ENCODE measurements around the gene LAMC2. TPM values are rescaled to one million over a fixed set of nuclear protein-coding genes. Genes with fewer than 3 reads are reported as not detected.
A peak's percentile ranks its signal among the peaks of the same experiment; 100 is the strongest.

LAMC2 gene
- total RNA-seq, 1 donor = 3.3 TPM

- H3K27me3 ChIP-seq (ENCODE audit: insufficient read depth, low read length) = no peaks in the 10 kb centered on the region
- no peaks in the 10 kb centered on the region for H3K79me2 ChIP-seq (ENCODE audit: insufficient read depth, low read length)
- no peak overlapping the region for H3K27ac ChIP-seq (ENCODE audit: low read depth, low read length)
- no peak for TF ChIP-seq CTCF (IDR thresholded peaks at IDR 0.05; ENCODE audit: extremely low read depth, low read depth, low read length)
- H3K36me3 ChIP-seq (ENCODE audit: insufficient read depth, low read length) = no peaks in the 10 kb centered on the region
- H3K9me3 ChIP-seq (ENCODE audit: low read depth, low read length) = no peaks in the 10 kb centered on the region
- no peak overlapping the region for H3K4me3 ChIP-seq (ENCODE audit: insufficient read depth, low read length)
- no peaks in the 10 kb centered on the region for H4K20me1 ChIP-seq (ENCODE audit: insufficient read depth, low read length)
- no peaks in the 10 kb centered on the region for H3K4me1 ChIP-seq (ENCODE audit: insufficient read depth, low read length)
- no peak overlapping the region for H3K4me2 ChIP-seq (ENCODE audit: insufficient read depth, low read length)
- H2AFZ ChIP-seq (ENCODE audit: low read length) = no peak overlapping the region
- no peak for DNase-seq (ENCODE audit: insufficient read length, low spot score, missing footprints)
Observed at GRCh38 chr1:183226963-183227362, 40.9 kb downstream of the LAMC2 start.

DNA sequence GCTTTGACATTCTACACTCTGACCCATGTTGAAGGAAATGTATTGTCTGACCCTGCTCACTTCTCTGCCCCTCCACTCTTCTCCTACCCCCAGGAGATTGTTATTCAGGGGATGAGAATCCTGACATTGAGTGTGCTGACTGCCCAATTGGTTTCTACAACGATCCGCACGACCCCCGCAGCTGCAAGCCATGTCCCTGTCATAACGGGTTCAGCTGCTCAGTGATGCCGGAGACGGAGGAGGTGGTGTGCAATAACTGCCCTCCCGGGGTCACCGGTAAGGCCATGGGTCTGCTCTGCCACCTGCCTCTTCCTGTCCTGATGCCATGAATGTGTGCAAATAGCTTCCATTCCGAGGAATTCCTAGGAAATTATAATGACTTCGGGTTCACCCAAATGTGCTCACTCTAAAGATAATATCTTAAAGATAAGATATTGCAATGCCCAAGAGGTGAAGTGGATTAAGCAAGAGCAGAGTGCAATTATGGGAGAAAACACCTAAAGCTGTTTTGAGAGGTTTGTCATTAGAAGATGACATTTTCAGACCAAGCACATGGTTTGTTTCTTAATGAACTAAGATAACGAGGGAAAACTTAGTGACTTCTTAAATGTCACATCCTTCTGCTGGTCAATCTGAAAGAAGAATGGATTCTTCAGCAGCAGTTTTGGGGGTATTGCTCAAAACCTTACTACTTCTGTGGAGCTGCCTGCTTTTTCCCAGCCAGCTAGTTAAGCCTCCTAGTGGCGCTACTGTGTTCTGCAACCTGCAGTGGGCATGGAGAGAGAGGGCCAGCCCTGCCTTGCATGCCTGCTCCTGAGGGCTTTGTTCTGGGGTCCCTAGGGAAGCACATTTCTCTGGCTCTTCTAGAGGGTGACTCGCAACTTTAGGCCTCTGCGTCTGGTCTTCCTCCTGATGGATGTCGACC lies 41.6 kb downstream of the LAMC2 start:
- peak; percentile 86 for TF ChIP-seq CTCF (IDR thresholded peaks at IDR 0.05; ENCODE audit: extremely low read depth, low read depth, low read length)
- H3K4me1 ChIP-seq (ENCODE audit: insufficient read depth, low read length) = no peaks in the 10 kb centered on the region
- no peak overlapping the region for H3K27ac ChIP-seq (ENCODE audit: low read depth, low read length)
- no peak overlapping the region for H3K4me3 ChIP-seq (ENCODE audit: insufficient read depth, low read length)
- no peak for DNase-seq (ENCODE audit: insufficient read length, low spot score, missing footprints)
- H2AFZ ChIP-seq (ENCODE audit: low read length) = no peak overlapping the region
- H3K4me2 ChIP-seq (ENCODE audit: insufficient read depth, low read length) = no peak overlapping the region
- H3K79me2 ChIP-seq (ENCODE audit: insufficient read depth, low read length) = no peaks in the 10 kb centered on the region
- no peaks in the 10 kb centered on the region for H4K20me1 ChIP-seq (ENCODE audit: insufficient read depth, low read length)
- no peaks in the 10 kb centered on the region for H3K27me3 ChIP-seq (ENCODE audit: insufficient read depth, low read length)
- H3K9me3 ChIP-seq (ENCODE audit: low read depth, low read length) = no peaks in the 10 kb centered on the region
- no peaks in the 10 kb centered on the region for H3K36me3 ChIP-seq (ENCODE audit: insufficient read depth, low read length)

DNA sequence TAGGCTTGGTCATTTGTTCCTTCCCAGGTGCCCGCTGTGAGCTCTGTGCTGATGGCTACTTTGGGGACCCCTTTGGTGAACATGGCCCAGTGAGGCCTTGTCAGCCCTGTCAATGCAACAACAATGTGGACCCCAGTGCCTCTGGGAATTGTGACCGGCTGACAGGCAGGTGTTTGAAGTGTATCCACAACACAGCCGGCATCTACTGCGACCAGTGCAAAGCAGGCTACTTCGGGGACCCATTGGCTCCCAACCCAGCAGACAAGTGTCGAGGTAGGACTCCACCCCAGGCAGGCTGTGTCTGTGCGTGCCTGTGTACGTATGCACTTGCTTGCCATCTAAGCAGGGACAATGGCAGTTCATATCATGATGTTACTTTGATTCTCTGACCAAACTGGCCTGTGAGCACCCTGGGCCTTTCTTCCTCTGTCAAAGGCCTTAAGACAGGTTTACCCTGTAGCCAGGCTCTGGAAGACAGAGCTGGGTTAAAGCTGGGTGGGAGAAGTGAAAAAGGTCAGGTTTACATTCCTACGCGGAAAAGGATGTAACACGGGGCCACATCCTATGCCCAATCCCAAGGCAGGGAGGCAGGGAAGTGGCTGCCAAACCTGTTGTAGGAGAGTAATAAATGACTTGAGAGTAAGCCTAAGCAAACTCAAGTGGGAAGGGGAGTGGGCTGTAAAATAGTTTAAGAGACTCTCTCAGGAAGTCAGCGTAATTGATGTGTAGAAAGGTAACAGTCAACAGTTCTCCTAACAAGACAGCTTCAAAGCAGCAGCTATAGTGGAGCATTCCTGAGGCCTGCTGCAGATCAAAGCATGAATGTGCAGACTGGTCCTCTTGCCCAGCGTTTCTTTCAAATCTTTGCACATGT lies 42.5 kb downstream of the LAMC2 start:
- H3K4me2 ChIP-seq (ENCODE audit: insufficient read depth, low read length) = no peak overlapping the region
- H3K36me3 ChIP-seq (ENCODE audit: insufficient read depth, low read length) = no peaks in the 10 kb centered on the region
- H3K27ac ChIP-seq (ENCODE audit: low read depth, low read length) = no peak overlapping the region
- no peaks in the 10 kb centered on the region for H3K79me2 ChIP-seq (ENCODE audit: insufficient read depth, low read length)
- no peak for DNase-seq (ENCODE audit: insufficient read length, low spot score, missing footprints)
- no peak for TF ChIP-seq CTCF (IDR thresholded peaks at IDR 0.05; ENCODE audit: extremely low read depth, low read depth, low read length)
- no peaks in the 10 kb centered on the region for H4K20me1 ChIP-seq (ENCODE audit: insufficient read depth, low read length)
- no peak overlapping the region for H3K4me3 ChIP-seq (ENCODE audit: insufficient read depth, low read length)
- H2AFZ ChIP-seq (ENCODE audit: low read length) = no peak overlapping the region
- no peaks in the 10 kb centered on the region for H3K9me3 ChIP-seq (ENCODE audit: low read depth, low read length)
- H3K27me3 ChIP-seq (ENCODE audit: insufficient read depth, low read length) = no peaks in the 10 kb centered on the region
- H3K4me1 ChIP-seq (ENCODE audit: insufficient read depth, low read length) = no peaks in the 10 kb centered on the region

- Histone ChIP-seq H3K4me3 (ENCODE audit: insufficient read depth, low read length) (no peak overlapping the region), H4K20me1 (ENCODE audit: insufficient read depth, low read length) (no peaks in the 10 kb centered on the region), H3K27ac (ENCODE audit: low read depth, low read length) (no peak overlapping the region), H3K4me2 (ENCODE audit: insufficient read depth, low read length) (no peak overlapping the region), H2AFZ (ENCODE audit: low read length) (no peak overlapping the region), H3K27me3 (ENCODE audit: insufficient read depth, low read length) (no peaks in the 10 kb centered on the region), H3K36me3 (ENCODE audit: insufficient read depth, low read length) (no peaks in the 10 kb centered on the region), H3K79me2 (ENCODE audit: insufficient read depth, low read length) (no peaks in the 10 kb centered on the region), H3K9me3 (ENCODE audit: low read depth, low read length) (no peaks in the 10 kb centered on the region), H3K4me1 (ENCODE audit: insufficient read depth, low read length) (peaks cover 11% of the 10 kb centered on the region)
- no peak for TF ChIP-seq CTCF (IDR thresholded peaks at IDR 0.05; ENCODE audit: extremely low read depth, low read depth, low read length)
- no peak for DNase-seq (ENCODE audit: insufficient read length, low spot score, missing footprints)
Observed at GRCh38 chr1:183230413-183230812, 44.3 kb downstream of the LAMC2 start.

All from osteoblast (primary cell).